ENCODE measurements around the gene INSR. TPM values are rescaled to one million over a fixed set of nuclear protein-coding genes. Genes with fewer than 3 reads are reported as not detected.
A peak's percentile ranks its signal among the peaks of the same experiment; 100 is the strongest.

Gene INSR
- total and polyA plus RNA-seq, 2 of the 8 experiments (the other 6 are each of a cell fraction or from before 2014, with no cell fraction given), result 13.1 to 48.7 TPM

- H2BK120ac ChIP-seq (replicated peaks; ENCODE audit: low read depth, low read length), result no peak overlapping the region
- FAIRE-seq (no peak), DNase-seq (ENCODE audit: low read depth in 1 of 2, low spot score in 2 of 2) (no peak)
- no peak overlapping the region for H3K18ac ChIP-seq (ENCODE audit: extremely low read depth, low read length)
- no peak overlapping the region for H3K14ac ChIP-seq (ENCODE audit: insufficient read length)
- 82 to 100% methylated on average over 3 to 10 of the region's 10 CpGs for WGBS, 2 experiments (ENCODE audit: extremely low coverage in 1 of 2, insufficient coverage in 1 of 2, insufficient read length in 1 of 2, insufficient replicate concordance in 2 of 2, low coverage in 1 of 2, low lambda C conversion rate in 2 of 2, missing lambda C conversion rate in 1 of 2)
- ChIA-PET CTCF (ENCODE audit: partially characterized antibody) (interaction anchor here (1.9 kb wide), 1 partner anchor 234 kb away, joined by 11 read pairs; no protein-coding TSS in a partner anchor), POLR2A (ENCODE audit: partially characterized antibody) (no interaction called here)
- H2AFZ ChIP-seq (ENCODE audit: low read length), result no peak overlapping the region
- peaks cover 16% of the 10 kb centered on the region; the same call in 1 of the 2 replicates for H3K23me2 ChIP-seq (ENCODE audit: low read depth, low read length)
- no peaks in the 10 kb centered on the region; a peak in 1 of 4 replicates for H3K79me2 ChIP-seq (ENCODE audit: control insufficient read depth in 1 of 2, insufficient read depth in 2 of 2, low read length in 2 of 2)
- no peak overlapping the region for H2BK5ac ChIP-seq (ENCODE audit: low read depth, low read length)
- H3K4ac ChIP-seq (replicated peaks; ENCODE audit: insufficient read length, low read depth, low read length), result no peak overlapping the region
- peaks cover 0 to 5% (median 0%) of the 10 kb centered on the region in 4 experiments; a peak in 4 of 7 replicates for H3K4me1 ChIP-seq (replicated peaks in 1 of 4; ENCODE audit: control insufficient read depth in 3 of 4, insufficient read depth in 4 of 4, low read length in 3 of 4)
- no peaks in the 10 kb centered on the region for H3K79me1 ChIP-seq (ENCODE audit: low read depth, low read length)
- H4K8ac ChIP-seq (ENCODE audit: extremely low read depth, insufficient read depth, low read length), result no peak overlapping the region
- no peak overlapping the region for H2BK15ac ChIP-seq (ENCODE audit: low read length)
- no peak overlapping the region for H3K27ac ChIP-seq (ENCODE audit: low read depth, low read length)
- peaks cover 0 to 10% of the 10 kb centered on the region in 2 experiments for H4K20me1 ChIP-seq (replicated peaks in 1 of 2; ENCODE audit: control insufficient read depth in 1 of 2, insufficient read depth in 2 of 2, low read length in 2 of 2)
- peak overlapping the region; percentile 97; the same call in 1 of the 2 replicates for H2AK5ac ChIP-seq (ENCODE audit: low read depth, low read length)
- H3K27me3 ChIP-seq (replicated peaks in 1 of 4; ENCODE audit: control insufficient read depth in 3 of 4, extremely low read depth in 1 of 4, insufficient read depth in 3 of 4, low read length in 3 of 4), result 0 out of 7 replicates have a peak, but pooled peaks cover 0 to 2% (median 0%) of the 10 kb centered on the region in 4 experiments
- H4K5ac ChIP-seq (ENCODE audit: insufficient read length, low read depth, low read length), result no peak overlapping the region
- peaks cover 3 to 4% of the 10 kb centered on the region in 2 experiments; a peak in 2 of 4 replicates for H3K9me3 ChIP-seq (ENCODE audit: insufficient read depth in 2 of 2, low read depth in 1 of 2, low read length in 1 of 2)
- no peaks in the 10 kb centered on the region; a peak in 1 of 8 replicates for H3K36me3 ChIP-seq (ENCODE audit: control insufficient read depth in 2 of 4, insufficient read depth in 4 of 4, low read length in 3 of 4)
- H3K9ac ChIP-seq (replicated peaks in 1 of 4; ENCODE audit: extremely low read depth in 1 of 4, low read depth in 3 of 4, low read length in 3 of 4), result no peak overlapping the region
- H2BK12ac ChIP-seq (ENCODE audit: low read depth, low read length), result no peak overlapping the region
- H4K91ac ChIP-seq (replicated peaks; ENCODE audit: insufficient read length, low read length), result peak overlapping the region; percentile 26
- peak overlapping the region; percentile 97 for H3K56ac ChIP-seq (replicated peaks; ENCODE audit: insufficient read length, low read depth, low read length)
- H2BK20ac ChIP-seq (ENCODE audit: low read length), result no peak overlapping the region
- no peak for TF ChIP-seq SUZ12 (IDR thresholded peaks at IDR 0.05; ENCODE audit: low read length)
- no peak overlapping the region for H3K4me2 ChIP-seq (ENCODE audit: insufficient read depth in 1 of 2, low read depth in 2 of 2, low read length in 2 of 2)
- no peak overlapping the region for H3K23ac ChIP-seq (ENCODE audit: insufficient read length)
- H3K4me3 ChIP-seq (ENCODE audit: extremely low read depth in 1 of 4, insufficient read depth in 2 of 4, low read depth in 3 of 4, low read length in 4 of 4), result no peak overlapping the region
Observed at GRCh38 chr19:7106711-7107657, 187.2 kb downstream of the INSR start.

All from H1 (cell line).